IPS-15b (cell line): ENCODE results near the gene ADCY10.
"Not testable (repeated sequence)": the region's sequence is repeated elsewhere in the genome, so short reads cannot be mapped to it uniquely, and the experiment has no call there.

ENCODE experiments used
- H3K27me3 ChIP-seq: one replicate; pipeline ENCODE4 v1.6.1; 2013; ENCODE audit warnings: low read length; ENCODE audit not compliant: control insufficient read depth, insufficient read depth
- H3K36me3 ChIP-seq: one replicate; pipeline ENCODE4 v1.6.1; 2013; ENCODE audit warnings: low read length; ENCODE audit not compliant: control insufficient read depth, insufficient read depth
- H3K4me1 ChIP-seq: one replicate; pipeline ENCODE4 v1.6.1; 2013; ENCODE audit warnings: mild to moderate bottlenecking, low read length; ENCODE audit not compliant: control insufficient read depth, insufficient read depth
- H3K4me3 ChIP-seq: one replicate; pipeline ENCODE4 v1.5.1; 2013; ENCODE audit warnings: low read depth, low read length
- H3K9ac ChIP-seq: one replicate; pipeline ENCODE4 v1.6.1; 2013; ENCODE audit warnings: low read depth, mild to moderate bottlenecking, low read length
- H3K9me3 ChIP-seq: one replicate; pipeline ENCODE4 v1.6.1; 2013; ENCODE audit warnings: mild to moderate bottlenecking, low read length; ENCODE audit not compliant: control insufficient read depth, insufficient read depth

ADCY10 gene

GRCh38 chr1:167880580-167881021 lies 33.3 kb downstream of the ADCY10 start:
- H3K4me3 ChIP-seq = no peak overlapping the region
- no peaks in the 10 kb centered on the region for H3K9me3 ChIP-seq
- no peaks in the 10 kb centered on the region for H3K4me1 ChIP-seq
- no peaks in the 10 kb centered on the region for H3K27me3 ChIP-seq
- no peaks in the 10 kb centered on the region for H3K36me3 ChIP-seq
- H3K9ac ChIP-seq = no peak overlapping the region

- no peak overlapping the region for H3K4me3 ChIP-seq
- H3K36me3 ChIP-seq = no peaks in the 10 kb centered on the region
- H3K9me3 ChIP-seq = no peaks in the 10 kb centered on the region
- no peak overlapping the region for H3K9ac ChIP-seq
- no peaks in the 10 kb centered on the region for H3K27me3 ChIP-seq
- H3K4me1 ChIP-seq = peaks cover 4% of the 10 kb centered on the region
These were observed 34.4 kb downstream of the ADCY10 start for GRCh38 chr1:167879508-167879907.

GRCh38 chr1:167878372-167879160 lies 35.4 kb downstream of the ADCY10 start:
- Histone ChIP-seq H3K36me3 (no peaks in the 10 kb centered on the region), H3K9me3 (no peaks in the 10 kb centered on the region), H3K9ac (no peak overlapping the region), H3K27me3 (no peaks in the 10 kb centered on the region), H3K4me1 (peaks cover 4% of the 10 kb centered on the region), H3K4me3 (no peak overlapping the region)

- Histone ChIP-seq H3K27me3 (no peaks in the 10 kb centered on the region), H3K36me3 (no peaks in the 10 kb centered on the region), H3K9me3 (no peaks in the 10 kb centered on the region), H3K4me3 (no peak overlapping the region), H3K9ac (no peak overlapping the region), H3K4me1 (peaks cover 4% of the 10 kb centered on the region)
These were observed 37.2 kb downstream of the ADCY10 start for GRCh38 chr1:167876597-167877175.

- no peaks in the 10 kb centered on the region for H3K36me3 ChIP-seq
- H3K9me3 ChIP-seq = no peaks in the 10 kb centered on the region
- H3K27me3 ChIP-seq = no peaks in the 10 kb centered on the region
- H3K9ac ChIP-seq = no peak overlapping the region
- peaks cover 11% of the 10 kb centered on the region for H3K4me1 ChIP-seq
- no peak overlapping the region for H3K4me3 ChIP-seq
These were observed 42.6 kb downstream of the ADCY10 start for GRCh38 chr1:167871331-167871730.

GRCh38 chr1:167869157-167870001 lies 44.6 kb downstream of the ADCY10 start:
- not testable (repeated sequence) for H3K4me1 ChIP-seq, H3K9me3 ChIP-seq, H3K36me3 ChIP-seq, H3K27me3 ChIP-seq, H3K4me3 ChIP-seq, H3K9ac ChIP-seq

- not testable (repeated sequence) for H3K9me3 ChIP-seq, H3K9ac ChIP-seq, H3K4me3 ChIP-seq, H3K36me3 ChIP-seq, H3K27me3 ChIP-seq
- peaks cover 13% of the 10 kb centered on the region for H3K4me1 ChIP-seq
These were observed 47.1 kb downstream of the ADCY10 start for GRCh38 chr1:167866739-167867414.

- not testable (repeated sequence) for H3K9me3 ChIP-seq, H3K9ac ChIP-seq, H3K36me3 ChIP-seq, H3K4me3 ChIP-seq, H3K27me3 ChIP-seq
- H3K4me1 ChIP-seq = peaks cover 18% of the 10 kb centered on the region
These were observed 47.6 kb downstream of the ADCY10 start for GRCh38 chr1:167866326-167866725.

GRCh38 chr1:167865804-167866308 lies 48.1 kb downstream of the ADCY10 start:
- H3K36me3 ChIP-seq, H3K4me3 ChIP-seq, H3K27me3 ChIP-seq, H3K9me3 ChIP-seq, H3K9ac ChIP-seq: not testable (repeated sequence)
- peaks cover 22% of the 10 kb centered on the region for H3K4me1 ChIP-seq

GRCh38 chr1:167865193-167865592 lies 48.7 kb downstream of the ADCY10 start:
- H3K4me3 ChIP-seq, H3K9ac ChIP-seq, H3K9me3 ChIP-seq, H3K27me3 ChIP-seq, H3K36me3 ChIP-seq: not testable (repeated sequence)
- peaks cover 21% of the 10 kb centered on the region for H3K4me1 ChIP-seq

- no peaks in the 10 kb centered on the region for H3K27me3 ChIP-seq
- H3K9ac ChIP-seq = no peak overlapping the region
- H3K36me3 ChIP-seq = no peaks in the 10 kb centered on the region
- H3K4me3 ChIP-seq = no peak overlapping the region
- no peaks in the 10 kb centered on the region for H3K9me3 ChIP-seq
- peaks cover 16% of the 10 kb centered on the region for H3K4me1 ChIP-seq
These were observed 49.4 kb downstream of the ADCY10 start for GRCh38 chr1:167864392-167865032.
